Skeletal muscle cell (primary cell): Measurements from ENCODE around the gene PDSS2.
"Not testable (repeated sequence)": the region's sequence is repeated elsewhere in the genome, so short reads cannot be mapped to it uniquely, and the experiment has no call there.

Experiments used
- DNase-seq: peaks from one replicate; pipeline ENCODE4 v3.0.0-alpha.2; 2010; ENCODE audit warnings: low read depth
- H3K4me3 ChIP-seq: 2 replicates; pipeline ENCODE4 v1.5.1; 2011; ENCODE audit warnings: low read depth, mild to moderate bottlenecking, control low read depth, low read length, moderate library complexity

PDSS2 gene

DNA sequence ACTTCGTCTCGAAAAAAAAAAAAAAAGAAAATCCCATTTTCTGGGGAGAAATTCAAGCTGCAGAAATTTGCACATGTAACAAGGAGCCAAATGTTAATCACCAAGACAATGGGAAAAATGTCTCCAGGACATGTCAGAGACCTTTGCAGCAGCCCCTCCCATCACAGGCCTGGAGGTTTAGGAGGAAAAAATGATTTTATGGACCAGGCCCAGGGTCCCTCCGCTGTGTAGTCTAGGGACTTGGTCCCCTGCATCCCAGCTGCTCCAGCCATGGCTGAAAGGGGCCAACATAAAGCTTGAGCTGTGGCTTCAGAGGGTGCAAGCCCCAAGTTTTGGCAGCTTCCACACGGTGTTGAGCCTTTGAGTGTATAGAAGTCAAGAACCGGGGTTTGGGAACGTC, 33.4 kb downstream of the PDSS2 start:
- DNase-seq, H3K4me3 ChIP-seq: not testable (repeated sequence)

DNA sequence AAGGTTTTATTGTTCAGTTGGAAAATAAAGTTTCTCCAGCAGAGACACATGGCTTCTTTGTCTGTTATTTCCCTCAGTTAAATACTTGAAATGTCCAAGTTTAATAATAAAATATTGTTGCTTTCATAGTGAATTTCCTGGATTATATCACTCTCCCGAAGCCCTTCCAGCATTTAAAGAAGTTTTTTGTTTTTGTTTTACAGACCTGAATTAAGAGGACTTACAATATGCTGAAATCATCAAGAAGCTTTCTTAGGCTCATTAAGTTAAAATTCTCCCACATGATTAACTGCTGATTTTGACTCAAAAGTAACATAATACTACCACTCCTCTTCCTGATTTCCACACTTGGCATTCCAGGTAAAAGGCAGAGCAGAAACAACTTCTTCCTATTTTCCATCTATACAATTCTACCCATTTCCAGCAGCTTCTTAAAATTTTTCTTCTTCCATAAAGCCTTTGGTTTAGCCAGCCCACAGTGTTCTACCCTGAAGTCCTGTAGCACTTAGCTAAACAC, 35.8 kb downstream of the PDSS2 start:
- H3K4me3 ChIP-seq, result no peak overlapping the region
- DNase-seq, result no peak

DNA sequence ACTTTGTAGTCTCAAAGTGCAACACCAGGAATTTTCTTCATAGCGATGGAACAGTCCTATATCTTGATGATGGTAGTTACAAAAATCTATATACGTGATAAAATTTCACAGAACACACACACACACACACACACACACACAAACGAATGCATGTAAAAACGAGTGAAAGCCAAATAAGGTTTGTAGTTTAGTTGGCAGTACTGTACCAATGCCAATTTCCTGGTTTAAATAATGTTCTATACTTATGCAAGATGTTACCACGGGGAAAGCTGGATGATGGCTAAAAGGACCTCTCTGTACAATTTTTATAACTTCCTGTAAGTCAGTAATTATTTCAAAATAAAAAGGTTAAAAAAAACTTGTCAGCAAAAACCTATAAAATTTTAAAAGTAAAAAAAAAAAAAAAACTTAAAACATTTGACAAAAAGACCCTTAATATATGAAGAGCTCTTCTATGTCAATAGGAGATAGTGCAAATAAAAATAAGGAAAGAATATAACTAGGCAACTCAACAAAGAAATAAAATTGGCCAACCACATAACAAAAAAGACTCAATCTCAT, 37.6 kb downstream of the PDSS2 start:
- H3K4me3 ChIP-seq, result no peak overlapping the region

DNA sequence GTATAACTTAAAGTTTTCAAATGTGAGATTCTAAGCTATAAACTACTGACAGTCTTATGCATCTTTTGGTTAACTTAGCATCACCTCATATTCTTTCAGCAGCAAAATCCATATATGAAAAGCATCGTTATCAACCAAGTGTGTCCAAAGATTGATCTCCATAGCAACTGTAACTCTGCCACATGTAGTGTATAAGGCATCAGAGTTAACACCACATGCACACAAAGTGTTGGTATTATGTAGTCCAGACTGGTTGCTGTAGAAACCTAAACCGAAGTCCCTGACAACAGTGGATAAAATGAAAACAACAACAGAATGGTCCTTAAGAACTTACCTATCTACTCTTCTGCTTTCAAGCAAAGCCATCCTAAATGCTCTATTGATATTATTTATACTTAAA, 39.6 kb downstream of the PDSS2 start:
- H3K4me3 ChIP-seq, result no peak overlapping the region
- DNase-seq, result no peak

More for the DNA sequence above, 37.6 kb downstream of the PDSS2 start:
- DNase-seq, result no peak

DNA sequence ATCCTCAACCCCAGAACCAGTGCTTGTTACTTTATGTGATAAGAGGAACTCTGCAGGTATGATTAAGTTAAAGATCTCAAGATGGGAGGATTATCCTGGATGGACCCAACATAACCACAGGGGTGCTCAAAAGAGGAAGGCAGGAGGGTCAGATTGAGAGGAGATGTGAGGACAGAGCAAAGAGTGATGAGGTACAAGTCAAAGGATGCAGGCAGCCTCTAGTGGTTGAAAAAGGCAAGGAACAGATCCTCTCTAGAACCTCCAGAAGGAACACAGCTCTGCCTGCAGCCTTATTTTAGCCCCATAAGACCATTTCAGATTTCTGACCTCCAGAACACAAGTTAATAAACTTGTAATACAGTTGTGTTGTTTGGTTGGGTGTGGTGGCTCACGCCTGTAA, 41.2 kb downstream of the PDSS2 start:
- DNase-seq, result no peak
- H3K4me3 ChIP-seq, result no peak overlapping the region

DNA sequence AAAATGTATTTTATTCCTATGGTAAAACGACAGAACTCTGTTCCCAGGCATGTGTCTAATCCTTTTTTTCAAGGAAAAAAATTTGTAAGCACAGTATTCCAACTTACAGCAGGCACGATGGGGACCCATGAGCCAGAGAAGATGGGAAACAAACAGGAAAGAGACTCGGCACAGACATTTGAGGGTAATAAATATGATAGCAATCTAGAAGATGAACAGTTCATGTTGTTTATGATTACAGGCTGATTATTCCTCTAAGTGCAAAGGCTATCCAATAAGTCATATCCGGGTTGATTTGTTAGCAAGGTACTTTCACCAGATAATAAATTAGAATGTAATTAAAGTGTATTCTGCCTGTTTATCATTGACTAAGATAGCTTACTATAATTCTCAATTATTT, 43.2 kb downstream of the PDSS2 start:
- no peak overlapping the region for H3K4me3 ChIP-seq
- no peak for DNase-seq

DNA sequence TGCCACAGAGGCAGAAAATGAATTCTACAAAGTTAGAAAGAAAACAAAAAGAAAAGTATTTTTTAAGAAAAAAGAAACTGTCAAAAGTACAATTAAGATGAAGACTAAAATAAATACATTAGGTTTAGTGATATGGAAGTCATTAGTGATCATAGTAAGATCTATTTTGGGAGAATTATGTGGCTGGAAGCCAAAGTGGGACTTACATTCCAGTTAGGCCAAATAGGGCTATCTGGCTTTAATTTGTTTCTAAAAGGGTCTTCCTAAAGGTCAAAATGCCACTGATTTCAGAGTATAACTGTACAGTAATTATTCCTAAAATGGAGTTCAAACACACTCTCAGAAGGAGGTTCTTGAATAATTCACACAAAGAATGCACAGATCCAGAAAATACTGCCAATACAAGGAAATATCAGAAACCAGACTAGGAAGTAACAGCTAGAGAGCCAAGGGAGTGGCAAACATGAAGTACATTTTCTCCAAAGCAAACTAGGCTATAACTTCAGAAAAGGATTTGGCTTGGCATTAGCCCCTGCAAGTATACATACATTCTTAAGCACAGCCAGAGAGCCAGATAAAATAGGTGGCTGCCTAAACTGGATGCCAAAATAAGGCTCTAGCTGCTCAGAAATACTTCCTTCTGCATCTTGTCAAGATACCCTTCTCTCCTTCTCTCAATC, 45.3 kb downstream of the PDSS2 start:
- no peak for DNase-seq

DNA sequence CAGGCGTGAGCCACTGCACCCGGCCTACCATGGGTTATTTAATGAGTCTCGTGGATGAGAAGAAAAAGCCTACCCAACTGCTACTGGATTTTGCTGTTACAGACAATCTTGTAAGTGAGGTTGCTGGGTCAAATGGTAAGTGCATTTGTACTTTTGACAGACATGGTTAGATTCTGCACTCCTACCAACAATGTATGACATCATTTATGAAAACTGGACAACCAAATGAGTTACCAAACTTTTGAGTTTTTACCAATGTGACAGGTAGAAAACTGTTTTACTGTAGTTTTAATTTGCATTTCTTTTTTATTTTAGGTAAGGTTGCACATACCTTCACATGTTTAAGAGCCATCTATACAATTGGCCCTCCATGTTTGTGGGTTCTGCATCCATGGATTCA, 48.2 kb downstream of the PDSS2 start:
- no peak overlapping the region for H3K4me3 ChIP-seq
- no peak for DNase-seq

More for the DNA sequence above, 45.3 kb downstream of the PDSS2 start:
- H3K4me3 ChIP-seq, result no peak overlapping the region

DNA sequence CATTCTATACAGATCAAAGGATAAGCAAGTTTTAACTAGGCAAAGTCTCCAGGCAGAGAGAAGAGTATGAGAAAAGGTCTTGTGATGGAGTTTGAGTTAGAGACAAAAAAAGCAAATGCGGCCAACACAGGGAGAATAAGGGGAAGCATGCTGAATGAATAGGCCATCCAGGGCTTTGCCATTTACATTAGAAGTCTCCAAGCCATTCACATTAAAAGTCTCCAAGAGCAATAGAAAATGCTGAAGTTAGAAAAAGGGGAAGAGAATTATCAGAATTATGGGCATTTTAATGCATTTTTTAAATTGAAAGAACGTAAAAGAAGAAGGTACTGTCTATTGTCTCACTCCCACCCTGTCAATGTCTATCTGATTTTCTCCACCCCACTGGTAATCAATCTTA, 49.4 kb downstream of the PDSS2 start:
- H3K4me3 ChIP-seq, result no peak overlapping the region
- no peak for DNase-seq

DNA sequence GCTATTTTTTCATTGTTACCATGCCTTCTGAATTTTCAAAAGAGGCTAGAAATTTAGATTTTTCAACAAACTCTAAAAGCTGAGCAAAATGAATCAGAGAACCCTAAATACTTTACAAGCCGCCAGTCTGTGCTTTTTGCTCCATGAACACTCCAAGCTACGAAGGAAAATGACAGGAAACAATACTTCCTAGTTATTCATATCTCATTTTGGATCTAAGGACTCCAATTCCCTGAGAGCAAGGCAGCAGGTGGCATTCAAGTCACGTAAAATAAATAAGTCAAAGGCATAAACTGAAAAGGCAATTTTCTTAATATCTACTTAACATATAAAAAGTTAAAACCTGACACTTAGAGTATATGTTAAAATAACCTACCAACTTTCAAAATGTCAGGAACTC, 50.6 kb downstream of the PDSS2 start:
- no peak for DNase-seq
- H3K4me3 ChIP-seq, result no peak overlapping the region

DNA sequence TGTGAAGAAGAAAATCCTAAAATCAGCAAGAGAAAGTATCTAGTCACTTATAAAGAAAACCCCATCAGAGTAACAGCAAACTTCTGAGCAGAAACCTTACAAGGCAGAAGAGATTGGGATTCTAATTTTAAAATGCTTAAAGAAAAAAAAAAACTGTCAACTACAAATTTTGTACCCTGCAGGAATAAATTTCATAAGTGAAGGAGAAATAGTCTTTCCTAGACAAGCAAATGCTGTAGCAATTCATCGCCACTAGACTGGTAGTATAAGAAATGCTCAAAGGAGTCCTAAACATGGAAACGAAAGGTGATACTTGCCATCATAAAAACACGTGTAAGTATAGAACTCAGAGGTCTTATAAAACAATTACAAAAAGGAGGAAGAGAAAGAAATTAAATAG, 54.4 kb downstream of the PDSS2 start:
- no peak for DNase-seq
- no peak overlapping the region for H3K4me3 ChIP-seq

DNA sequence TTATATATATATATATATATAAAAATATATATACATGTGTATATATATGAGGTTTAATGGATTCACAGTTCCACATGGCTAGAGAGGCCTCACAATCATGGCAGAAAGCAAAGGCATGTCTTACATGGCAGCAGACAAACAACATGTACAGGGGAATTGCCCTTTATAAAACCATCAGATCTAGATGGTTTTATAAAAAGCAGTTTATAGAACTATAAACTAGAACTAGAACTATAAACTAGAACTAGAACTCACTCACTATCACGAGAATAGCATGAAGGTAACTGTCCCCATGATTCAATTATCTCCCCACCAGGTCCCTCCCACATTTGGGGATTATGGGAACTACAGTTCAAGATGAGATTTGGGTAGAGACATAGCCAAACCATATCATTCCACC, 56.8 kb downstream of the PDSS2 start:
- no peak for DNase-seq
- no peak overlapping the region for H3K4me3 ChIP-seq

DNA sequence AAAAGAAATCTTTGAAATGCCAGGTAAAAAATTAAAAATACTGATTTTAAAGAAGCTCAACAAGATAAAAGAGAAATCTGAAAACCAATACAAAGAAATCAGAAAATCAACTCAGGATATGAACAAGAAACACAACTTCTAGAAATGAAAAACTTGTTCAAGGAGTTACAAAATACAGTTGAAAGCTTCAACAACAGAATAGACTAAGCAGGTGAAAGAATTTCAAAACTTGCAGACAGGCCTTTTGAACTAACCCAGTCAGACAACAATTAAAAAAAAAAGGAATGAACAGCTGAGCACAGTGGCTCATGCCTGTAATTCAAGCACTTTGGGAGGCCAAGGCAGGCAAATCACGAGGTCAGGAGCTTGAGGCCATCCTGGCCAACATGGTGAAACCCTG, 57.8 kb downstream of the PDSS2 start:
- H3K4me3 ChIP-seq, result no peak overlapping the region
- DNase-seq, result no peak

DNA sequence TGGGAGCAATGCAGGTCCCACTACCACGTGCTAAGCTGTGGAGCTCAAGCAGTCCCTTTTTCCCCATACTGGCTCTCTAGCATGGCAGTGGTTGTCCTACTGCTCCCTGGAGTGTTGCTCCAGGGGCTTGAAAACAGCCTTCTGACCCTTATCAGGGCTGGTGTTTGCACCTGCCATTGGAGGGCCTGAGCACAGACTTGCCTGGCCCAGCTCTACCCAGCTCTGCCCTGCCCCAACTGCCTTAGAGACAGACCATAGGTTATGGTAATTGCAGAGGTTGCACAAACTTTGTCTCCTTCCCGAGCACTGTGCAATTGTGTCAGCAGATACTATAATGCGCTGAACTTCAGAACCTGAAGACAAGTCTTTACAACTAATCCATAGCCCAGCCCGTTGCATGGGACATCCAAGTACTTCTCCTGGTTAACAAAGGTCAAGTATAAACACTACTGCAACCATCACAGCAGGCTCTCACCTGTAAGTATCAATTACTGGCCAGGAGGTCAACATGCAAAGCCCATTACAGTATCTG, 58.7 kb downstream of the PDSS2 start:
- no peak overlapping the region for H3K4me3 ChIP-seq
- DNase-seq, result no peak

DNA sequence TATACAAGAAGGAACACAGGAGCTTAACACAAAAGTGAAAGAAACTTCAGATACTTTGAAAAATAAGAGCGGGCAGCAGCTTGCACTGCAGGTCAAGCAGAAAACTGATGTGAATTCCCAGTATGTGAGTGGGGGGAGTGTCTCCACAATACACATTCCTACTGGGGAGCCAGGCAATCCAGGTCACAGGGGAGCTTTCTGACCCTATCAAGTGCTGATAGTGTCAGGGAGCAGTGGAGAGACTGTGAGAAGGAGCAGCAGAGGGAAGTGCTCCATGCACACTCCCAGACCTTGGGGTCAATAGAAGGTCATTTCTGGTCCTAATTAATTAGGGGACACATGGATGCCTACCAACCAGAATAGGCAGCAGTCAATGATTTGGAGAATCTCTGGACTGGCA, 59.4 kb downstream of the PDSS2 start:
- H3K4me3 ChIP-seq, result no peak overlapping the region
- no peak for DNase-seq

DNA sequence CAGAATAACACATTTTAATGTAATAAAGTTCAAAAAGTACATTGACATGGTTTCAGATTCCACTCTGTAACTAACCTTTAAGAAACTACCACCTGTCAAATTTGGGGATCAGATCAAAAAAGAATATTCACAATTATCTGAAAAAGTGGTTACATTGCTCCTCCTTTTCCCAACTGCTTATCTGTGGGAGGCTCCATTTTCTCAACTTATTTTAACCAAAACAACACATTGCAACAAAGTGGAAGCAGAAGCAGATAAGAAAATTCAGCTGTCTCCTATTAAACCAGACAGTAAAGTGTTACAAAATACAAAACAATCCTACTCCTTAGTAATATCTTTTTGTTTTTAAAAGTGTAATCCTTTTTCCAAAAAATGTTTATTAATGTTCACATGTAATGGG, 61.4 kb downstream of the PDSS2 start:
- H3K4me3 ChIP-seq, result no peak overlapping the region
- DNase-seq, result no peak

DNA sequence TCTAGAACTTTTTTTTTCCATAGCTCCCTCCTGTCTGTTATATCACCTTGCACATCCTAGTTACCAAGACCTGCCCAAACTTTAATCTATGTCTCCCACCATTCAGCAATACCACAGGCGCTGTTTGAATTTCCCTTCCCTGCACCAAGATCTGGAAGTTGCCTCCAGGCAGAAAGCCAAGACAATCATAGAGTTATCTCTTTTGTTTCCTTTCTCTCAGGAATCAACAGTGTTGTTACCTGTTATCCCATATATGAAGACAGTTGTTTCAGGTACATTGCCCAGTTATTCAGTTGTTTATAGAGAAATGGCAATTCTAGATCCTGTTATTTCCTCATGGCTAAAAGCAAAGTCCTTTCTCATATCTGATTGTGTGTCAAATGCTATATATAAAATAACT, 63.2 kb downstream of the PDSS2 start:
- no peak overlapping the region for H3K4me3 ChIP-seq
- no peak for DNase-seq

DNA sequence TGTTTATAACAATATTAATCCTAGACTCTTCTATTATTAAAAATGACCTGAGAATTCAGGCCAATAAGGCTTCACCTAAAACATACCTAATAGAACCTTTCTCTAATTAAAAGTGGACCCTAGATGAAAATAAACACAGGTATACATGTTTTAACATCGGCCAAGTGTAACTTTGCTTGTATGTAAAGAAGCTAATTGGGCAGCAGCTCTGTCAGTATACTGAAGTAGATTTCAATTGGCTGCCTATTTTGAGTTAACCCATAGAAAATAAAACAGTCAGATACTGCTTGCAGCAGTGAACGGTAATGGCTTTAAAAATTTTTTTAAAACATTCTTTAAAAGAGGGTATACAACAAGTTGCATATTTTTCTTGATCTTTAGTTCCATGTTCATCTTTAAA, 67.3 kb downstream of the PDSS2 start:
- no peak overlapping the region for H3K4me3 ChIP-seq
- no peak for DNase-seq

DNA sequence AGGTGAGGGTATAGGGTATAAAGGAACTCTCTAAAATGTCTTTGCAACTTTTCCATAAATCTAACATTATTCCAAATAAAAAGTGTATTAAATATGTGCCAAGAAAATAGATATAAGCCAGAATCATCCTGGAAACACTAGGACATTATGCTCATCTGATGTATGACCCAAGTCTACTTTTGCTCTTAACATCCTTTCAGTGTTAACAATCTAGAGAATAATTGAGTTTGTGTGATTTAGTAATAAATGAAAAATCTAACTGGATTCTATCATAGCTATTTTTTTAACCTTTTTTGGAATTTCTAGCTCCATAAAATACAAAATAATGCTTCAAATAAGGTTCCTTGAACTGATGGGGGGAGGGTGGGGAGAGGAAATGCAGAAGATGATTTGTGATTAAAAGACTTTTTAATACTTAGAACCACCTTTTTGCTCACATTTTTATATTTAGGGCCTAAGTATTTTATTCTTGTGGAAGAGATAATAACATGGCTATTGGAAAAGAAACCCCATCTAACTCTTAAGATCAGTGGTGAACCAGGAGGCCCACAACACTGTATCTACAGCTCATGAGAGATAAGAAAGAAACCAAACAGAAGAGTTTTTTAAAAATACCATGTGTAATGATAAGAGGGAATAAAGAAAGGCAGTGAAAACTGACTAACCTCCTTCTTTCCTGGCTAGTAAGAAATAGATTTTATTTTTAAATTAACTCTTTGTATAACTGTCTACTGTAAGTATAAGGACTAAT, 68.5 kb downstream of the PDSS2 start:
- no peak overlapping the region for H3K4me3 ChIP-seq
- no peak for DNase-seq

DNA sequence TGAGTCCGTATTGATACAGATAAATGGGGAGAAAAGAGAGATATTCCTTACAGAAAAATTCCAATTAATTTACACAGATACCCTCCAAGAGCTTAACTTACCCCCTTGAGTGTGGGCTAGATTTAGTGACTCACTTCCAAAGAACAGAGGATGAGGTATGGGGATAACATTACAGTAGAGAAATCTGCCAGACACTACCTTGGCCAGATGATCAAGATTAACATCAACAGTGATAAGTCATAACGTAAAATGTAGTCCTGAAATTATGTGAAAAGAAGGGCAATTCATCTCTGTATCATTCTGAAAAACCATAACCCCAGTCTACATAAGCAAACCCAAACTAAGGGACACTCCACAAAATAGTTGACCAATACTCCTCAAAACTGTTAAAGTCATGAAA, 69.3 kb downstream of the PDSS2 start:
- no peak for DNase-seq

DNA sequence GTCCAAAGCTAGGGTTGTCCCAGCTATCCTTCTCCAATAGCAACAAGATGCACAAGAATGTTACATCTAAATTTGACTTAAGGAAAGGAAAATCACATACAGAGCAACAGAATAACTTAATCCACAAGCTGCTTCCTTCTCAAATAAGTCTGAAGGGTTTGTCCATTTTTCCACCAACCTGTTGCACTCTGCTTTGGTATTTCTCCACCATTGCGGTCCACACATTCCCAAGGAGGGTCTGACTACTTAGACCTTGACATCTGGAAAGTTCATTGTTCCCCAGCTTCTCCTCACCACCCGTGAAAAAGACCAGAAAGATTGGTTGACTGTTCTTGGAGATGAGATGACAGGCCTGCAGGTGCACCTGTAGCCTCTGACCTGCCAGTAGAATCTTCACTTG, 72.5 kb downstream of the PDSS2 start:
- no peak overlapping the region for H3K4me3 ChIP-seq
- DNase-seq, result no peak

More for the DNA sequence above, 69.3 kb downstream of the PDSS2 start:
- no peak overlapping the region for H3K4me3 ChIP-seq
